GM21529 (cell line): ENCODE measurements around the gene CDS2.

ENCODE experiments used
- ATAC-seq: cut with Tn5 transposase; IDR thresholded peaks from one replicate; pipeline ENCODE4 v1.9.1; 2021; ENCODE audit not compliant: unreplicated experiment

CDS2 gene

GRCh38 chr20:5211803-5212714, 85.3 kb downstream of the CDS2 start:
- no peak for ATAC-seq

- ATAC-seq = no peak
These were observed 86.2 kb downstream of the CDS2 start for GRCh38 chr20:5212907-5213487.

GRCh38 chr20:5214826-5215225, 88.0 kb downstream of the CDS2 start:
- ATAC-seq = no peak

GRCh38 chr20:5215672-5216304, 89.0 kb downstream of the CDS2 start:
- ATAC-seq = no peak

DNA sequence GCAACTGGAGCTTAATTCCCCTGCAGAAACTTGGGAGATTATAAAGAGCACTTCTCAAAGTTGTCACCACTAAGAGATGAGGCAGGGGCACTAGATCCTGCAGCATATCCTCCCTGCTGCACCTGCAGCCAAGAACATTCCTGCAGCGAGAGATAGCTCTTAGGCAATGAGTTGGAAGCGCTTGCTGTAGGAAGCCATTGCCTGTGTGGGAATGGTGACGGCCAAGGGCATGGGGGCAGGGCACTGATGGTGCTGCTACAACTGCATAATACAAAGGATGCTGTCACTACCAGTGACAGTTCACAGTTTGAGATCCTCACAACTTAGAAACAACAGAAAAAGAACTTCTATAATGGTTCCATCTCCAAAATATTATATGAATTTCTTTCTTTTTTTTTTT, 89.9 kb downstream of the CDS2 start:
- no peak for ATAC-seq

- no peak for ATAC-seq
These were observed 90.8 kb downstream of the CDS2 start for GRCh38 chr20:5217616-5218015.

GRCh38 chr20:5220321-5221060, 93.7 kb downstream of the CDS2 start:
- ATAC-seq = no peak

DNA sequence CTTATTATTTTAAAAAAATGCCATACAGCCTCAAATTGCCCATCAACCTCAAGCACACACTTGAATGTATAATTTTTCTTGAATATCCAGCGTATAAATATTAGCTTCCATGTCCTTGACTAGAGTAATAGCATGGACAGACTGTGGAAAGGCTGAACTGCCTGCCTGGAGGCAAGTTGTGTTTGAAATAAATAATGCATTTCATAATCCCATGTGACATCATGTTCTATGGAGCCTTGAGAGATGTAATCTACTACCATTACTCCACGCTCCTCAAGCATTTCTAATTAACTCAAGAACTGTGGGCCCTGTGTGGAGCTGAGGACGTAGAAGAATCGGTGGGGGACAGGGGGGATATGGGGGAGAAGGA, 94.2 kb downstream of the CDS2 start:
- ATAC-seq = no peak

DNA sequence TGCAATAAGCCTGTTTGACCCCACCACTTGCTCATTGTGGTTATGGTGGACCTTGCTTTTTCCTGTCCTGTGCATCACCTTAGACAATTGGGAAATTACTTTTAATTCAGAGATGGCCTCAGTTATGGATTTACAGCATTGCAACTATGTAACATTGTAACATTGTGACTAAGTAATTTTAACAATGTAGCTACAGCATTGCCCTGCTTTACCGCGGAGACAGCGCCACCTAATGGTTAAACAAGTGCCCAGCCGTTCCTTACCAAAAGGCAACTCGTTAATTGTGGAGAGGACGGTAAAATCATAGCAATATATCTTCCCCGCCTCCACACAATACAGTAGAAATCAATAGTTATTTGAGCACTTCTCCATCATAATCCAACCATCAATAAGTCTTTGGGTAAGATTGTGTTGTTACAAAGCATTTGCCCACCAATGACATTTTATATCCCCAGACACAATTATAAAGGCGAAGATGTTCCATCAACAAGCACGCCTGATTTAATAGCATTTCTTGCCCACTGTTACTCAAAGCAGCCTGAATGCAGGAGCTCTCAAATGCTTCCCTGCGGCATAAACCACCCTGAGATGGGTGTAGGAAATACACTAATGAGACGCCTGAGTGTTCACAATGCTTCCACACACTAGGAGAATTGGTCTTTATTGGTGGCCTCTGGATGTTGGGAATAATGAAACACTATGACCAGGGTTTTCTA, 96.3 kb downstream of the CDS2 start:
- ATAC-seq = peak; percentile 62

- no peak for ATAC-seq
These were observed 103.7 kb downstream of the CDS2 start for GRCh38 chr20:5230544-5230943.

GRCh38 chr20:5234158-5234557, 107.3 kb downstream of the CDS2 start:
- no peak for ATAC-seq

GRCh38 chr20:5234978-5235377, 108.2 kb downstream of the CDS2 start:
- no peak for ATAC-seq
